Measurements from ENCODE around the gene ANXA7. TPM values are rescaled to one million over a fixed set of nuclear protein-coding genes. Genes with fewer than 3 reads are reported as not detected.

The ANXA7 gene
- total and polyA plus RNA-seq, 4 experiments from 2014 or later = 103 to 379 (median 159) TPM

DNA sequence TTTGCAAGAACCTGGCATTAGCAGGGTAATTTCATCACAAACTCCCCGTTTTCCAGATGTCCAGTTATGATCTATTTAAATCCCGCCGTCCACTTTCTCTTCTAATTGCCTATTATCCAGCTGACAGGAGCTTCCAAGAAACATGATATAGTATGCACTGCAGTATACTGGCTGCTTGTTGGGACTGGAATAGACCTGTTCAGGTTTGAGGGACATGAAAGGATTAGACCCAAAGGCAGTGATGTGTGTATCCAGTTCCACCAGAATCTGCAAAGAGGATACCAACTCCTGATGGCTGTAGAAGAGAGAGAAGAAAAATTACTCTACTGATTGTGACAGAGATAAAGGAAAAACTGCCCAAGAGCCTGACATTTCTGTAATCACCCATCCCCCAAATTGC is 10.6 kb upstream of the ANXA7 start:
- Mint-ChIP-seq H3K4me1 (peaks cover 0 to 2% (median 0%) of the 10 kb centered on the region in 4 donors), H3K27ac (peak overlapping the region in 2 of 7 donors; percentile 27 to 42), H3K4me3 (no peak overlapping the region), H3K9me3 (no peaks in the 10 kb centered on the region), H3K36me3 (peaks cover 37 to 46% of the 10 kb centered on the region in 2 donors), H3K27me3 (no peaks in the 10 kb centered on the region)
- Histone ChIP-seq H3K27me3 (ENCODE audit: insufficient read depth, low read length) (no peaks in the 10 kb centered on the region), H3K4me1 (ENCODE audit: insufficient read depth, low read length) (no peaks in the 10 kb centered on the region), H3K36me3 (ENCODE audit: insufficient read depth, low read length) (peaks cover 43% of the 10 kb centered on the region), H3K27ac (ENCODE audit: low read depth, low read length) (no peak overlapping the region), H3K9me3 (ENCODE audit: control insufficient read depth in 1 of 2, low read length in 2 of 2) (no peaks in the 10 kb centered on the region), H3K4me3 (ENCODE audit: low read length in 2 of 2) (no peak overlapping the region)
- intact Hi-C loops (cut with micrococcal nuclease) = no loop called here
- ChIA-PET POLR2A (ENCODE audit: partially characterized antibody) (no interaction called here), CTCF (ENCODE audit: partially characterized antibody) (no interaction called here)
- no peak for DNase-seq

GRCh38 chr10:73423309-73423708 is 9.5 kb upstream of the ANXA7 start:
- DNase-seq = no peak
- intact Hi-C loops (cut with micrococcal nuclease) = no loop called here
- ChIA-PET CTCF (ENCODE audit: partially characterized antibody) (no interaction called here), POLR2A (ENCODE audit: partially characterized antibody) (no interaction called here)
- Histone ChIP-seq H3K4me3 (ENCODE audit: low read length in 2 of 2) (no peak overlapping the region), H3K27me3 (ENCODE audit: insufficient read depth, low read length) (no peaks in the 10 kb centered on the region), H3K27ac (ENCODE audit: low read depth, low read length) (no peak overlapping the region), H3K9me3 (ENCODE audit: control insufficient read depth in 1 of 2, low read length in 2 of 2) (no peaks in the 10 kb centered on the region), H3K36me3 (ENCODE audit: insufficient read depth, low read length) (peaks cover 43% of the 10 kb centered on the region), H3K4me1 (ENCODE audit: insufficient read depth, low read length) (no peaks in the 10 kb centered on the region)
- Mint-ChIP-seq H3K4me3 (no peak overlapping the region), H3K4me1 (peaks cover 0 to 2% (median 1%) of the 10 kb centered on the region in 4 donors), H3K36me3 (peaks cover 37 to 46% of the 10 kb centered on the region in 2 donors), H3K27me3 (no peaks in the 10 kb centered on the region), H3K9me3 (no peaks in the 10 kb centered on the region), H3K27ac (peak overlapping the region in 2 of 7 donors; percentile 9 to 11)

- CTCF ChIA-PET (ENCODE audit: partially characterized antibody) = no interaction called here
- Mint-ChIP-seq H3K27ac (no peak overlapping the region), H3K36me3 (peaks cover 0 to 11% of the 10 kb centered on the region in 2 donors), H3K9me3 (no peaks in the 10 kb centered on the region), H3K27me3 (peaks cover 0 to 2% of the 10 kb centered on the region in 2 donors), H3K4me1 (peaks cover 17 to 30% (median 24%) of the 10 kb centered on the region in 4 donors), H3K4me3 (no peak overlapping the region)
- intact Hi-C loops (cut with micrococcal nuclease) = no loop called here
- Histone ChIP-seq H3K9me3 (ENCODE audit: control insufficient read depth in 1 of 2, low read length in 2 of 2) (no peaks in the 10 kb centered on the region), H3K36me3 (ENCODE audit: insufficient read depth, low read length) (no peaks in the 10 kb centered on the region), H3K4me3 (ENCODE audit: low read length in 2 of 2) (no peak overlapping the region), H3K27ac (ENCODE audit: low read depth, low read length) (no peak overlapping the region), H3K4me1 (ENCODE audit: insufficient read depth, low read length) (peaks cover 21% of the 10 kb centered on the region), H3K27me3 (ENCODE audit: insufficient read depth, low read length) (no peaks in the 10 kb centered on the region)
- no peak for DNase-seq
- POLR2A ChIA-PET (ENCODE audit: partially characterized antibody) = no interaction called here
Observed at GRCh38 chr10:73416571-73416970, 2.7 kb upstream of the ANXA7 start.

DNA sequence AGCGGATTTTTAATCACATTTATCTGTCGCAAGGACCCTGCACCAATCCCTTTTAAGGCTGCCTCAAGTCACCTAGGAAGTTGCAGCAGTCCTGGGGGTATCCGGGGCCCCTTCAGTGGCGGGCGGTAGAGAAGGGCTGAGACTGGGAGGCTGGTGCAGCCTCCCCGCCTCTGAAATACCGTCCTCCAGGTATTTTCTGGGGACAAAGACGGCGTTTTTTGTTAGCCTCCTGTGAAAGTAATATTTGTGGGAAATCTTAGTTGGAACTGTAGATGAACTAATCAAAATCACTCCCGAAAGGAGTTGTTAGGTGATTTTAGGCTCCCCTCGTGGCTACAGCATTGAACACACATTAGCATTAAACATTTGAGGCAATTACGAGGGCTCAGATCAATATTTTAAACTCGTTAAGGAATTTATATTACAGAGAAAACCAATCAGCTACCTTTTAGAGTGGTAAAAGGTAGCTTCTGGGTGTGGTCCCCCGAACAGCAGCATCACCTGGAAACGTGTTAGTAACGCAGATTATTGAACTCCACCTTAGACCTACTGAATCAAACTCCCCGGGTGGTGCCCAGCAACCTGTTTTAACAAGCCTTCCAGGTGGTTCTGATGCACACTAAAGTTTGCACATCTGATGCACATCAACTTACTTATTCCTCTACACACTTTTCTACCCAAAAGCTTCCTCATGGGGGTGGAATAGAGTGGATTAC is 530 bp upstream of the ANXA7 start:
- H3K36me3 ChIP-seq (ENCODE audit: insufficient read depth, low read length) = no peaks in the 10 kb centered on the region
- Mint-ChIP-seq H3K27me3 (peaks cover 0 to 2% of the 10 kb centered on the region in 2 donors), H3K4me3 (peak overlapping the region; percentile 87 to 97 (median 91)), H3K9me3 (no peaks in the 10 kb centered on the region), H3K27ac (peak overlapping the region; percentile 73 to 93 (median 88)), H3K4me1 (peaks cover 31 to 52% (median 41%) of the 10 kb centered on the region in 4 donors), H3K36me3 (peaks cover 5 to 19% of the 10 kb centered on the region in 2 donors)
- intact Hi-C loops (cut with micrococcal nuclease) = loop anchor here (1.0 to 5.0 kb wide), 6 partner anchors 57 to 317 kb away; partner anchors contain the start of genes CFAP70, DNAJC9, ECD and FAM149B1
- peak overlapping the region; percentile 59 to 82 for H3K4me3 ChIP-seq (ENCODE audit: low read length in 2 of 2)
- H3K27me3 ChIP-seq (ENCODE audit: insufficient read depth, low read length) = no peaks in the 10 kb centered on the region
- CTCF ChIA-PET (ENCODE audit: partially characterized antibody) = interaction anchor here (1.0 kb wide), 1 partner anchor 81 kb away, joined by 3 read pairs; no protein-coding TSS in a partner anchor
- peak in 1 of 5 donors; percentile 22 for DNase-seq
- peaks cover 39% of the 10 kb centered on the region for H3K4me1 ChIP-seq (ENCODE audit: insufficient read depth, low read length)
- H3K27ac ChIP-seq (ENCODE audit: low read depth, low read length) = peak overlapping the region; percentile 98
- POLR2A ChIA-PET (ENCODE audit: partially characterized antibody) = interaction anchor here (1.0 to 3.3 kb wide), 6 partner anchors 15 to 246 kb away, joined by 3 to 34 read pairs (median 12); partner anchors contain the start of genes CFAP70, DNAJC9 and PPP3CB
- H3K9me3 ChIP-seq (ENCODE audit: control insufficient read depth in 1 of 2, low read length in 2 of 2) = no peaks in the 10 kb centered on the region

- Mint-ChIP-seq H3K27ac (peak overlapping the region; percentile 86 to 98 (median 93)), H3K36me3 (peaks cover 5 to 19% of the 10 kb centered on the region in 2 donors), H3K27me3 (peaks cover 0 to 2% of the 10 kb centered on the region in 2 donors), H3K4me1 (peaks cover 38 to 61% (median 49%) of the 10 kb centered on the region in 4 donors), H3K4me3 (peak overlapping the region; percentile 91 to 99 (median 97)), H3K9me3 (no peaks in the 10 kb centered on the region)
- Histone ChIP-seq H3K9me3 (ENCODE audit: control insufficient read depth in 1 of 2, low read length in 2 of 2) (no peaks in the 10 kb centered on the region), H3K27ac (ENCODE audit: low read depth, low read length) (peak overlapping the region; percentile 98), H3K4me3 (ENCODE audit: low read length in 2 of 2) (peak overlapping the region; percentile 59 to 82), H3K36me3 (ENCODE audit: insufficient read depth, low read length) (no peaks in the 10 kb centered on the region), H3K4me1 (ENCODE audit: insufficient read depth, low read length) (peaks cover 48% of the 10 kb centered on the region), H3K27me3 (ENCODE audit: insufficient read depth, low read length) (no peaks in the 10 kb centered on the region)
- ChIA-PET POLR2A (ENCODE audit: partially characterized antibody) (interaction anchor here (0.5 to 3.3 kb wide), 17 partner anchors 10 to 359 kb away, joined by 3 to 34 read pairs (median 4); partner anchors contain the start of genes CFAP70, DNAJC9, P4HA1 and PPP3CB), CTCF (ENCODE audit: partially characterized antibody) (interaction anchor here (0.6 to 0.7 kb wide), 3 partner anchors 9 to 231 kb away, joined by 3 read pairs; no protein-coding TSS in a partner anchor)
- intact Hi-C loops (cut with micrococcal nuclease) = loop anchor here (5.0 kb wide), 4 partner anchors 56 to 316 kb away; partner anchors contain the start of genes CFAP70, ECD, FAM149B1 and P4HA1
- peak in 4 of 5 donors; percentile 60 to 72 (median 64) for DNase-seq
Observed at GRCh38 chr10:73413108-73413527, 740 bp downstream of the ANXA7 start.

DNA sequence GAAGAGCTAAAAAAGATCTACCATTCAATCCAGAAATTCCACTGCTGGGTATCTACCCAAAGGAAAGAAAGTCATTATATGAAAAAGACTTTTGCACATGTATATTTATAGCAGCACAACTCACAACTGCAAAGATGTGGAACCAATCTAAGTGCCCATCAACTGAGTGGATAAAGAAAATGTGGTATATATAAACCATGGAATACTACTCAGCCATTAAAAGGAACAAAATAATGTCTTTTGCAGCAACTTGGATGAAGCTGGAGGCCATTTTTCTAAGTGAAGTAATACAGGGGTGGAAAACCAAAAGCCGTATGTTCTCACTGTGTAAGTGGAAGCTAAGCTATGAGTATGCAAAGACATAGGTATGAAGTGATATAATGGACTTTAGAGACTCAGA is 3.0 kb downstream of the ANXA7 start:
- POLR2A ChIA-PET (ENCODE audit: partially characterized antibody) = interaction anchor here (1.4 to 2.4 kb wide), 2 partner anchors 9 to 84 kb away, joined by 4 to 13 read pairs; partner anchors contain the start of gene PPP3CB
- DNase-seq = no peak
- Mint-ChIP-seq H3K4me1 (peaks cover 50 to 82% (median 66%) of the 10 kb centered on the region in 4 donors), H3K36me3 (peaks cover 16 to 30% of the 10 kb centered on the region in 2 donors), H3K27ac (no peak overlapping the region), H3K4me3 (peak overlapping the region in 7 of 8 donors; percentile 1 to 41 (median 18)), H3K27me3 (peaks cover 0 to 2% of the 10 kb centered on the region in 2 donors), H3K9me3 (peaks cover 0 to 2% (median 0%) of the 10 kb centered on the region in 8 donors)
- Histone ChIP-seq H3K9me3 (ENCODE audit: control insufficient read depth in 1 of 2, low read length in 2 of 2) (no peaks in the 10 kb centered on the region), H3K27ac (ENCODE audit: low read depth, low read length) (no peak overlapping the region), H3K4me1 (ENCODE audit: insufficient read depth, low read length) (peaks cover 56% of the 10 kb centered on the region), H3K27me3 (ENCODE audit: insufficient read depth, low read length) (no peaks in the 10 kb centered on the region), H3K4me3 (ENCODE audit: low read length in 2 of 2) (no peak overlapping the region), H3K36me3 (ENCODE audit: insufficient read depth, low read length) (no peaks in the 10 kb centered on the region)
- CTCF ChIA-PET (ENCODE audit: partially characterized antibody) = interaction anchor here (0.7 kb wide), 1 partner anchor 378 kb away, joined by 4 read pairs; no protein-coding TSS in a partner anchor
- intact Hi-C loops (cut with micrococcal nuclease) = loop anchor here (5.0 kb wide), 4 partner anchors 54 to 314 kb away; partner anchors contain the start of genes CFAP70, ECD, FAM149B1 and P4HA1
